T-cell (primary cell): Measurements from ENCODE around the gene SCAF1. TPM values are rescaled to one million over a fixed set of nuclear protein-coding genes. Genes with fewer than 3 reads are reported as not detected.
A peak's percentile ranks its signal among the peaks of the same experiment; 100 is the strongest.

ENCODE experiments used
- ATAC-seq, 4 experiments: fragments of 200-7000 bp in 3 of 4; fragments of 150-1000 bp in 1 of 4; cut with Tn5 transposase; replicated peaks in 1 of 4; 1 replicate in 3 of 4; 2 replicates in 1 of 4; pipeline ENCODE4 v1.10.0; 2021; ENCODE audit warnings: moderate library complexity in 3 of 4, mild to moderate bottlenecking in 2 of 4, moderate number of reproducible peaks in 1 of 4
- CTCF ChIA-PET, 2 donors: fragments of 300-600 bp; sonication (Branson Sonifier 250); formaldehyde crosslinking; loops; one replicate each; lab custom pipeline; 2022; ENCODE audit warnings: antibody characterized with exemption in 2 of 2; lab: Charles Lee
- POLR2A ChIA-PET, 2 donors: fragments of 300-600 bp; sonication (Branson Sonifier 250); formaldehyde crosslinking; loops; one replicate each; lab custom pipeline; 2022; ENCODE audit warnings: antibody characterized with exemption in 2 of 2; lab: Charles Lee
- DNase-seq, 35 experiments: peaks; one replicate each; pipeline versions ENCODE4 v3.0.0 to v3.0.0-alpha.2; 2013 to 2023
- H3K27ac ChIP-seq: one replicate; pipeline ENCODE4 v1.5.1; 2013; ENCODE audit warnings: low read length
- H3K27me3 ChIP-seq, 2 experiments: replicated peaks in 1 of 2; 1 replicate in 1 of 2; 2 replicates in 1 of 2; pipeline versions ENCODE4 v1.6.1 to v1.7.0; 2013; ENCODE audit warnings: low read length in 1 of 2, mixed read lengths in 1 of 2; ENCODE audit not compliant: control insufficient read depth in 2 of 2, insufficient read depth in 2 of 2; ENCODE audit errors: extremely low read depth in 1 of 2
- H3K36me3 ChIP-seq, 2 donors: 1 replicate in 1 of 2; 2 replicates in 1 of 2; pipeline versions ENCODE4 v1.6.1 to v1.7.0; 2013; ENCODE audit warnings: low read length in 1 of 2; ENCODE audit not compliant: control insufficient read depth in 2 of 2, insufficient read depth in 1 of 2; ENCODE audit errors: extremely low read depth in 1 of 2
- H3K4me1 ChIP-seq, 2 experiments: 1 replicate in 1 of 2; 2 replicates in 1 of 2; pipeline versions ENCODE4 v1.6.1 to v1.7.0; 2013; ENCODE audit warnings: low read length in 2 of 2, mixed read lengths in 1 of 2; ENCODE audit not compliant: insufficient read depth in 2 of 2, control insufficient read depth in 1 of 2; ENCODE audit errors: extremely low read depth in 1 of 2
- H3K4me3 ChIP-seq, 2 donors: 1 replicate in 1 of 2; 2 replicates in 1 of 2; pipeline versions ENCODE4 v1.5.1 to v1.7.0; 2013; ENCODE audit warnings: mild to moderate bottlenecking in 2 of 2, low read length in 1 of 2, moderate library complexity in 1 of 2; ENCODE audit not compliant: control insufficient read depth in 1 of 2; ENCODE audit errors: extremely low read depth in 1 of 2
- H3K9me3 ChIP-seq: 2 replicates; pipeline ENCODE4 v1.7.0; 2013
- H3K27ac Mint-ChIP-seq, 2 donors: one replicate each; pipeline ENCODE4 v1.8.0; 2020 to 2021; ENCODE audit warnings: mild to moderate bottlenecking in 2 of 2, mixed read lengths in 2 of 2
- H3K27me3 Mint-ChIP-seq, 2 donors: one replicate each; pipeline ENCODE4 v1.8.0; 2021 to 2022; ENCODE audit warnings: mixed read lengths in 2 of 2
- H3K36me3 Mint-ChIP-seq: one replicate; pipeline ENCODE4 v1.8.0; 2021; ENCODE audit warnings: mixed read lengths
- H3K4me1 Mint-ChIP-seq, 3 donors: one replicate each; pipeline ENCODE4 v1.8.0; 2020 to 2022; ENCODE audit warnings: mixed read lengths in 3 of 3, mild to moderate bottlenecking in 1 of 3
- H3K4me3 Mint-ChIP-seq, 3 donors: one replicate each; pipeline ENCODE4 v1.8.0; 2020 to 2022; ENCODE audit warnings: mild to moderate bottlenecking in 3 of 3, mixed read lengths in 3 of 3, moderate library complexity in 3 of 3
- H3K9me3 Mint-ChIP-seq, 3 donors: one replicate each; pipeline ENCODE4 v1.8.0; 2020 to 2022; ENCODE audit warnings: mixed read lengths in 3 of 3
- WGBS: methylation state at CpG from one replicate; pipeline ENCODE4 v1.1.5; 2013; ENCODE audit warnings: missing lambda C conversion rate; ENCODE audit not compliant: insufficient coverage; 5-methylcytosine and 5-hydroxymethylcytosine counted together
- total RNA-seq, 35 experiments: library from RNA in 6 of 35; stranded (reverse) in 6 of 35; fragments of 120-200 nt in 1 of 35; gene quantifications; one replicate each; pipeline versions ENCODE4 v1.2.1 to v1.2.4 and lab custom pipeline; 2013 to 2026

The SCAF1 gene
- total RNA-seq, 5 donors from 2014 or later (not counting 1 experiment from before 2014, with no cell fraction given): 40.0 to 81.9 (median 75.4) TPM

GRCh38 chr19:49691243-49692146 lies 49.5 kb downstream of the SCAF1 start:
- Mint-ChIP-seq H3K27me3 (peaks cover 13 to 26% of the 10 kb centered on the region in 2 donors), H3K27ac (peak overlapping the region in 1 of 2 donors; percentile 73), H3K9me3 (no peaks in the 10 kb centered on the region), H3K4me1 (peaks cover 19 to 26% (median 25%) of the 10 kb centered on the region in 3 donors), H3K4me3 (peak overlapping the region; percentile 82 to 89 (median 85)), H3K36me3 (peaks cover 3% of the 10 kb centered on the region)
- Histone ChIP-seq H3K4me1 (peaks cover 4 to 27% of the 10 kb centered on the region in 2 experiments), H3K9me3 (no peaks in the 10 kb centered on the region), H3K27me3 (peaks cover 5 to 46% of the 10 kb centered on the region in 2 experiments), H3K4me3 (peak overlapping the region; percentile 52 to 60), H3K36me3 (peaks cover 4 to 10% of the 10 kb centered on the region in 2 donors), H3K27ac (no peak overlapping the region)
- 18% methylated on average over 21 of the region's 39 CpGs for WGBS
- ATAC-seq (peak; percentile 34 to 59 (median 38)), DNase-seq (peak in 6 of 35 experiments; percentile 22 to 50 (median 30))
- CTCF ChIA-PET: no interaction called here
- POLR2A ChIA-PET: no interaction called here

DNA sequence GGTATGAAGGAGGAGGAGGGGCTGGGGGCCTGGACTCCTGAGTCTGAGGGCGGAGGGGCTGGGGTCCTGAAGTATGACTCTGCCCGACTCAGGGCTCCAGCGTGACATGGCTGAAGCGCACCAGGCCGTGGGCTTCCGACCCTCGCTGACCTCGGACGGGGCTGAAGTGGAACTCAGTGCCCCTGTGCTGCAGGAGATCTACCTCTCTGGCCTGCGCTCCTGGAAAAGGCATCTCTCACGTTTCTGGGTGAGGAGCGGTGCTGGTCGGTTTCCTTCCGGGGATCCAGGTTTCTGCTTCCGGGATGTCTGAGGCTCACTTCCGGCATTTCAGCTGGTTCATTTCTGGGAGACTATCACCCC lies 50.1 kb downstream of the SCAF1 start:
- no peak for ATAC-seq
- Mint-ChIP-seq H3K27ac (no peak overlapping the region), H3K9me3 (no peaks in the 10 kb centered on the region), H3K4me1 (peaks cover 19 to 26% (median 25%) of the 10 kb centered on the region in 3 donors), H3K27me3 (peaks cover 13 to 26% of the 10 kb centered on the region in 2 donors), H3K36me3 (peaks cover 3% of the 10 kb centered on the region), H3K4me3 (peak overlapping the region in 1 of 3 donors; percentile 82)
- ChIA-PET CTCF (no interaction called here), POLR2A (interaction anchor here in 1 of 2 donors (0.5 kb wide), 1 partner anchor 505 kb away, joined by 5 read pairs; no protein-coding TSS in a partner anchor)
- peaks cover under 1 to 6% of the 10 kb centered on the region in 2 donors for H3K36me3 ChIP-seq
- peaks cover 5 to 46% of the 10 kb centered on the region in 2 experiments for H3K27me3 ChIP-seq
- whole genome bisulfite sequencing: 95% methylated on average over 16 of the region's 16 CpGs
- no peaks in the 10 kb centered on the region for H3K9me3 ChIP-seq
- peaks cover 4 to 27% of the 10 kb centered on the region in 2 experiments for H3K4me1 ChIP-seq
- H3K27ac ChIP-seq: no peak overlapping the region
- DNase-seq: no peak
- no peak overlapping the region for H3K4me3 ChIP-seq

DNA sequence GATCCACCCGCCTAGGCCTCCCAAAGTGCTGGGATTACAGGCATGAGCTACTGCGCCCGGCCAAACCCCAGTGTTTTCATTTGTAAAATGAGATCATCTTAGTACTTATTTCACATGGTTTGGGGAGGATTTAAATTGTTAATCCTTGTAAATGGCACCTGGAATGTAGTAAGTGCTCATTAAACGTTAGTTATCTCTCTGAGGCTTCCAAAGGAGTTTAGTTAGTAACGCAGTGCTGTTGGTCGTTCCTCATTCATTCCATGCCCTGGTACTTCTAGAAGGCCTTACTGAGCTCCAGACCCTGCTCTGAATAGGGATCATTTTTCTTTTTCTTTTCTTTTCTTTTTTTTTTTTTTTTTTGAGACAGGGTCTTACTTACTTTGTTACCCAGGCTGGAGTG lies 54.1 kb downstream of the SCAF1 start:
- Mint-ChIP-seq H3K9me3 (no peaks in the 10 kb centered on the region), H3K36me3 (no peaks in the 10 kb centered on the region), H3K27me3 (peaks cover 0 to 18% of the 10 kb centered on the region in 2 donors), H3K27ac (no peak overlapping the region), H3K4me3 (no peak overlapping the region), H3K4me1 (peaks cover 4 to 9% (median 6%) of the 10 kb centered on the region in 3 donors)
- DNase-seq (no peak), ATAC-seq (no peak)
- Histone ChIP-seq H3K4me3 (no peak overlapping the region), H3K9me3 (no peaks in the 10 kb centered on the region), H3K27me3 (peaks cover 3 to 34% of the 10 kb centered on the region in 2 experiments), H3K27ac (no peak overlapping the region), H3K36me3 (no peaks in the 10 kb centered on the region), H3K4me1 (peaks cover 4 to 8% of the 10 kb centered on the region in 2 experiments)
- WGBS: no CpG with 5 or more reads among the region's 6 CpGs
- ChIA-PET POLR2A (interaction anchor here (0.5 to 0.6 kb wide), 2 partner anchors 11 to 31 kb away, joined by 3 read pairs; partner anchors contain the start of genes BCL2L12 (in 1 of the 2) and IRF3 (in 1 of the 2)), CTCF (no interaction called here)

DNA sequence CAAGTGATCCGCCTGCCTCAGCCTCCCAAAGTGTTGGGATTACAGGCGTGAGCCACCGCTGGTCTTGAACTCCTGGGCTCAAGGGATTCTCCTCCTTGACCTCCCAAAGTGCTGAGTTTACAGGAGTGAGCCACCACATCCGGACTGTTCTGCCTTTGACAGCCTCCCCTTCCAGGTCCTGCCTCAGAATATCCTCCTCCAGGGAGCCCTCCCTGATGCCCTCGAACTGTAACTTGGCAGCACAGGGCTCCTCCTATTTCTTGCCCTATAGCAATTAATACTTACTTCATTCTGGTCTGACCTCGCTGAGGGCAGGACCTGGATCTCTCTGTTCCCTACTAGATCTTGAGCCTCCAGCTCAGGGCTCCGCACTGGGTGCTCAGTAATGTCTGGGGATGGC lies 54.9 kb downstream of the SCAF1 start:
- CTCF ChIA-PET: no interaction called here

GRCh38 chr19:49699364-49699763 lies 57.4 kb downstream of the SCAF1 start:
- ChIA-PET POLR2A (no interaction called here), CTCF (interaction anchor here in 1 of 2 donors (0.6 to 0.7 kb wide), 2 partner anchors 502 to 530 kb away, joined by 4 to 6 read pairs; no protein-coding TSS in a partner anchor)
- 85% methylated on average over 4 of the region's 5 CpGs for WGBS
- Mint-ChIP-seq H3K4me3 (no peak overlapping the region), H3K27ac (no peak overlapping the region), H3K4me1 (no peaks in the 10 kb centered on the region), H3K36me3 (no peaks in the 10 kb centered on the region), H3K9me3 (no peaks in the 10 kb centered on the region), H3K27me3 (peaks cover 0 to 6% of the 10 kb centered on the region in 2 donors)
- Histone ChIP-seq H3K36me3 (no peaks in the 10 kb centered on the region), H3K4me1 (no peaks in the 10 kb centered on the region), H3K4me3 (no peak overlapping the region), H3K27ac (no peak overlapping the region), H3K9me3 (no peaks in the 10 kb centered on the region), H3K27me3 (peaks cover 0 to 23% of the 10 kb centered on the region in 2 experiments)
- DNase-seq (no peak), ATAC-seq (no peak)

More for the DNA sequence above, 54.9 kb downstream of the SCAF1 start:
- Mint-ChIP-seq H3K27ac (no peak overlapping the region), H3K27me3 (peaks cover 0 to 14% of the 10 kb centered on the region in 2 donors), H3K9me3 (no peaks in the 10 kb centered on the region), H3K4me1 (peaks cover 0 to 3% (median 0%) of the 10 kb centered on the region in 3 donors), H3K36me3 (no peaks in the 10 kb centered on the region), H3K4me3 (no peak overlapping the region)
- 82% methylated on average over 5 of the region's 7 CpGs for WGBS
- H3K27me3 ChIP-seq: peaks cover 0 to 30% of the 10 kb centered on the region in 2 experiments
- ATAC-seq (no peak), DNase-seq (no peak)
- H3K36me3 ChIP-seq: no peaks in the 10 kb centered on the region
- no peaks in the 10 kb centered on the region for H3K9me3 ChIP-seq
- H3K4me3 ChIP-seq: no peak overlapping the region
- H3K27ac ChIP-seq: no peak overlapping the region
- POLR2A ChIA-PET: interaction anchor here in 1 of 2 donors (0.5 kb wide), 1 partner anchor 11 kb away, joined by 3 read pairs; no protein-coding TSS in a partner anchor
- H3K4me1 ChIP-seq: peaks cover 0 to under 1% of the 10 kb centered on the region in 2 experiments

GRCh38 chr19:49700563-49700962 lies 58.6 kb downstream of the SCAF1 start:
- ChIA-PET POLR2A (no interaction called here), CTCF (no interaction called here)
- Mint-ChIP-seq H3K9me3 (no peaks in the 10 kb centered on the region), H3K36me3 (no peaks in the 10 kb centered on the region), H3K4me3 (no peak overlapping the region), H3K27me3 (peaks cover 0 to 6% of the 10 kb centered on the region in 2 donors), H3K4me1 (no peaks in the 10 kb centered on the region), H3K27ac (no peak overlapping the region)
- no peak overlapping the region for H3K27ac ChIP-seq
- H3K4me3 ChIP-seq: no peak overlapping the region
- H3K4me1 ChIP-seq: no peaks in the 10 kb centered on the region
- no peak for DNase-seq
- no peak for ATAC-seq
- 49% methylated on average over 4 of the region's 11 CpGs for WGBS
- peaks cover 0 to 32% of the 10 kb centered on the region in 2 experiments for H3K27me3 ChIP-seq
- no peaks in the 10 kb centered on the region for H3K9me3 ChIP-seq
- no peaks in the 10 kb centered on the region for H3K36me3 ChIP-seq
